Stimulated activated CD4-positive, alpha-beta T cell treated with anti-CD3 and anti-CD28 coated beads, Interleukin-12 subunit alpha, Interleukin-12 subunit beta, amount 100 ng/mL, for 4 hours (primary cell): Measurements from ENCODE around the gene OXLD1.

Experiments used
- DNase-seq: peaks from one replicate; pipeline ENCODE4 v3.0.0-alpha.2; 2020

Gene OXLD1

GRCh38 chr17:81701288-81702071 lies 35.1 kb upstream of the OXLD1 start:
- no peak for DNase-seq

- DNase-seq: no peak
Observed at GRCh38 chr17:81700353-81701287, 34.2 kb upstream of the OXLD1 start.

- DNase-seq: no peak
Observed at GRCh38 chr17:81697261-81698044, 31.0 kb upstream of the OXLD1 start.

- no peak for DNase-seq
Observed at GRCh38 chr17:81696218-81696941, 30.0 kb upstream of the OXLD1 start.

- no peak for DNase-seq
Observed at GRCh38 chr17:81695801-81696200, 29.4 kb upstream of the OXLD1 start.

GRCh38 chr17:81695211-81695610 lies 28.8 kb upstream of the OXLD1 start:
- no peak for DNase-seq

- DNase-seq: no peak
Observed at GRCh38 chr17:81694810-81695209, 28.4 kb upstream of the OXLD1 start.

- DNase-seq: no peak
Observed at GRCh38 chr17:81693509-81694210, 27.3 kb upstream of the OXLD1 start.

GRCh38 chr17:81691608-81692007 lies 25.2 kb upstream of the OXLD1 start:
- DNase-seq: no peak

- no peak for DNase-seq
Observed at GRCh38 chr17:81691196-81691595, 24.8 kb upstream of the OXLD1 start.

- DNase-seq: no peak
Observed at GRCh38 chr17:81690549-81690948, 24.1 kb upstream of the OXLD1 start.

GRCh38 chr17:81690066-81690465 lies 23.7 kb upstream of the OXLD1 start:
- DNase-seq: no peak

- DNase-seq: no peak
Observed at GRCh38 chr17:81688616-81689015, 22.2 kb upstream of the OXLD1 start.

- DNase-seq: no peak
Observed at GRCh38 chr17:81687770-81688541, 21.6 kb upstream of the OXLD1 start.

GRCh38 chr17:81686614-81687013 lies 20.2 kb upstream of the OXLD1 start:
- DNase-seq: no peak

GRCh38 chr17:81685108-81685507 lies 18.7 kb upstream of the OXLD1 start:
- DNase-seq: peak; percentile 50

- DNase-seq: no peak
Observed at GRCh38 chr17:81684442-81684911, 18.1 kb upstream of the OXLD1 start.

- DNase-seq: peak; percentile 96
Observed at GRCh38 chr17:81683584-81684441, 17.4 kb upstream of the OXLD1 start, which contains the start of the genes ARL16 and HGS. ARL16 (minus strand) TSS chr17:81683797; CDS start chr17:81683753, 44 bp downstream. HGS (plus strand) TSS chr17:81684011; CDS start chr17:81684067, 56 bp downstream.

- no peak for DNase-seq
Observed at GRCh38 chr17:81683208-81683583, 16.8 kb upstream of the OXLD1 start.
